ENCODE data around the gene PPARG. TPM values are rescaled to one million over a fixed set of nuclear protein-coding genes. Genes with fewer than 3 reads are reported as not detected.
"Not testable (repeated sequence)": the region's sequence is repeated elsewhere in the genome, so short reads cannot be mapped to it uniquely, and the experiment has no call there.

Gene PPARG
- total and polyA plus RNA-seq, 2 donors = 18.6 to 62.9 TPM

DNA sequence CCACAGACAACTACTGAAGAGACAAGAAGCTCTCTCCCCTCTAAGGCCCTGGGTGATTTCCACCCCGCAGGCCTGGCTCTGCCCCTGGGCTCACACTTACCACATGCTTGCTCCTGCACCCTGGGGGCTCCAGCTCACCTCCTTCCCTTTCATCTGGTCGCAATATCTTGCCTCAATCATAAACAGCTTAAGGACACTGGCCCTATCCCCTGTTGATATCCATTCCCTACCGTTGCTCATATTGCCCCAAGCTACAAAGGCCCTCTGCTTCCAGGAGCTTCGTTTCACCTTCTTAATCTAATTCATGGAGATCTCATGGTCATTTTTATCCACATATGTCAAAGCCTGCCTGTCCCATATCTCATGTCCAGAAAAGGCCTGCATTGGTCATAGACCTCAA lies 149.4 kb downstream of the PPARG start:
- 81% methylated on average over 4 of the region's 4 CpGs for WGBS

GRCh38 chr3:12439161-12439940 lies 150.5 kb downstream of the PPARG start:
- WGBS = 80% methylated on average over 11 of the region's 11 CpGs
- no peak for DNase-seq (ENCODE audit: extremely low spot score)
- Histone ChIP-seq H3K4me1 (ENCODE audit: insufficient read depth) (no peaks in the 10 kb centered on the region), H3K4me3 (ENCODE audit: low read depth, low read length) (no peak overlapping the region), H3K36me3 (ENCODE audit: insufficient read depth) (no peaks in the 10 kb centered on the region), H3K27ac (ENCODE audit: low read depth) (no peak overlapping the region)

More for the DNA sequence above, 149.4 kb downstream of the PPARG start:
- DNase-seq (ENCODE audit: extremely low spot score) = no peak
- Histone ChIP-seq H3K27ac (ENCODE audit: low read depth) (no peak overlapping the region), H3K4me1 (ENCODE audit: insufficient read depth) (no peaks in the 10 kb centered on the region), H3K36me3 (ENCODE audit: insufficient read depth) (no peaks in the 10 kb centered on the region), H3K4me3 (ENCODE audit: low read depth, low read length) (no peak overlapping the region)

DNA sequence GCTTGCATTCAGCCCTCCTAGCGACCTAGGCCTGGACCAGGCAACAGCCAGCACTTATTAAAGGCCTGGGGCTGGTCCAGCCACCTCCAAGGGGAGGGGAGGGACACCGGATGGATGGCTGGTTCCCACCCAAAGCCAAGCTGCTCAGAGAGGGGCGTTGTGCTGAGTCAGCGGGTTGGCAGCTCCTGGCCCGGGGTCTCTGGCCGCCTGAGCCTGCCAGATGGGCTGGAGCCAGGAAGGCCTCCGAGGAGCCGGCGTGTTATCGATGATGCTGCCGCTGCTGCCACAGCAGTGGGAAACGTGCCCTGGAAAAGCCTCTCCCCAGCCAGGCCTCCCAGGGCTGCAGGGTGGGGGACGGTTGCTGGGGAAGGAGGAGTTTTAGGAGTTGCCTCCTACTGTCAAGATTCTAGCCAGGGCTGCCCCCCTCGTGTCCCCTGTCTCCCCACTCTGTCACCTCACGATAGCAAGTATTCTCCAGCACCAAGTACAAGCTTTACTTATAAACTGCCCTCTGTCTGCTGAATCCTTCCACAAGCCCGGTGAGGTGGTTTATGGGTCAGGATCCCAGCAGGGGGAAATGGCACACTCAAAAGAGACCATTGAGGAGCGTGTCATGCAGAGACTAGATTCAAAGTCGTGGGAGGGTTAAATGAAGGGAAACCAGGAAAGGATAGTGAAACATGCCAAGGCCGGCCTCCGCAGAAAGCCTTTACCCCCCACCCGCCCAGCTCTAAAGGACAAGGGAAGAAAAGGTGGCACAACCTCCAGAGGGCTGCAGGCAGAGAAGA lies 152.3 kb downstream of the PPARG start:
- no peak overlapping the region for H3K4me3 ChIP-seq (ENCODE audit: low read depth, low read length)
- no peak overlapping the region for H3K27ac ChIP-seq (ENCODE audit: low read depth)
- DNase-seq (ENCODE audit: extremely low spot score) = no peak
- H3K4me1 ChIP-seq (ENCODE audit: insufficient read depth) = no peaks in the 10 kb centered on the region
- H3K36me3 ChIP-seq (ENCODE audit: insufficient read depth) = no peaks in the 10 kb centered on the region
- 26% methylated on average over 21 of the region's 21 CpGs for WGBS

GRCh38 chr3:12442654-12443501 lies 154.0 kb downstream of the PPARG start:
- no peak for DNase-seq (ENCODE audit: extremely low spot score)
- no peak overlapping the region for H3K4me3 ChIP-seq (ENCODE audit: low read depth, low read length)
- H3K36me3 ChIP-seq (ENCODE audit: insufficient read depth) = no peaks in the 10 kb centered on the region
- no peaks in the 10 kb centered on the region for H3K4me1 ChIP-seq (ENCODE audit: insufficient read depth)
- WGBS = 73% methylated on average over 20 of the region's 20 CpGs
- H3K27ac ChIP-seq (ENCODE audit: low read depth) = peak overlapping the region; percentile 51

- H3K36me3 ChIP-seq (ENCODE audit: insufficient read depth) = no peaks in the 10 kb centered on the region
- no peaks in the 10 kb centered on the region for H3K4me1 ChIP-seq (ENCODE audit: insufficient read depth)
- DNase-seq (ENCODE audit: extremely low spot score) = no peak
- 93% methylated on average over 10 of the region's 10 CpGs for WGBS
- H3K27ac ChIP-seq (ENCODE audit: low read depth) = peak overlapping the region; percentile 65
- H3K4me3 ChIP-seq (ENCODE audit: low read depth, low read length) = no peak overlapping the region
These were observed 155.1 kb downstream of the PPARG start for GRCh38 chr3:12443781-12444522.

- Histone ChIP-seq H3K4me3 (ENCODE audit: low read depth, low read length) (no peak overlapping the region), H3K27ac (ENCODE audit: low read depth) (peak overlapping the region; percentile 65), H3K4me1 (ENCODE audit: insufficient read depth) (no peaks in the 10 kb centered on the region), H3K36me3 (ENCODE audit: insufficient read depth) (no peaks in the 10 kb centered on the region)
- WGBS = 57% methylated on average over 24 of the region's 24 CpGs
- DNase-seq (ENCODE audit: extremely low spot score) = peak; percentile 82
These were observed 156.0 kb downstream of the PPARG start for GRCh38 chr3:12444582-12445471.

GRCh38 chr3:12445523-12446240 lies 156.8 kb downstream of the PPARG start:
- H3K36me3 ChIP-seq (ENCODE audit: insufficient read depth) = no peaks in the 10 kb centered on the region
- H3K4me1 ChIP-seq (ENCODE audit: insufficient read depth) = no peaks in the 10 kb centered on the region
- peak overlapping the region; percentile 60 for H3K27ac ChIP-seq (ENCODE audit: low read depth)
- no peak for DNase-seq (ENCODE audit: extremely low spot score)
- 92% methylated on average over 8 of the region's 8 CpGs for WGBS
- no peak overlapping the region for H3K4me3 ChIP-seq (ENCODE audit: low read depth, low read length)

DNA sequence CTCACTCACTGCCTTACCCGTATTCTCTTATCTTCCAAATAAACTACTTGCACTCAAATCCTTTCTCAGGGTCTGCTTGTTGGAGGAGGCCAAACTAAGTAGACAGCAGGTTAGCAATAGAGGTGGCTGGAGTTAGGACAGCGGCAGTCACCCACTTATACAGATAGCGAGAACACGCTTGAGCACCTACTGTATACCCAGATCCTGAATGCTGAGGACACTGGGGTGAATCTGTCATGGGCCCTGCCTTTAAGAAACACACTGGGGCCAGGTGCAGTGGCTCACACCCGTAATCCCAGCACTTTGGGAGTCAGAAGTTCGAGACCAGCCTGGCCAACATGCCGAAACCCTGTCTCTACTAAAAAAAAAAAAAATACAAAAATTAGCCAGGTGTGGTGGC lies 157.4 kb downstream of the PPARG start:
- H3K27ac ChIP-seq (ENCODE audit: low read depth) = no peak overlapping the region
- no peaks in the 10 kb centered on the region for H3K4me1 ChIP-seq (ENCODE audit: insufficient read depth)
- WGBS = 91% methylated on average over 7 of the region's 7 CpGs
- no peak for DNase-seq (ENCODE audit: extremely low spot score)
- H3K4me3 ChIP-seq (ENCODE audit: low read depth, low read length) = no peak overlapping the region
- H3K36me3 ChIP-seq (ENCODE audit: insufficient read depth) = no peaks in the 10 kb centered on the region

DNA sequence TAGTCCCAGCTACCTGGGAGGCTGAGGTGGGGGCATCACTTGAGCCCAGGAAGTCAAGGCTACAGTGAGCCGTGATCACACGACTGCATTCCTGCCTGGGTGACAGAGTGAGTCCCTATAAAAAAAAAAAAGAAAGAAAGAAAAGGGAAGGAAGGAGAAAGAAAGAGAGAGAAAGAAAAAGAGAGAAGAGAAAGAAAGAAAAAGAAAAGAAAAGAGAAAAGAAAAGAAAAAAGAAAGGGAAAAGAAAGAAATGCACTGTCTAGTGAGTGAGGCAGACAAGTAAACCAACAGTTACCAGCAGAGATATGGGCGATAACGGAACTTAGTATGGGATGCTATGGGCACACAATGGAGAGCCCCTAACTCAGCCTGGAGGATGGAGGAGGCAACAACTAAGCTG lies 158.2 kb downstream of the PPARG start:
- DNase-seq (ENCODE audit: extremely low spot score) = no peak

DNA sequence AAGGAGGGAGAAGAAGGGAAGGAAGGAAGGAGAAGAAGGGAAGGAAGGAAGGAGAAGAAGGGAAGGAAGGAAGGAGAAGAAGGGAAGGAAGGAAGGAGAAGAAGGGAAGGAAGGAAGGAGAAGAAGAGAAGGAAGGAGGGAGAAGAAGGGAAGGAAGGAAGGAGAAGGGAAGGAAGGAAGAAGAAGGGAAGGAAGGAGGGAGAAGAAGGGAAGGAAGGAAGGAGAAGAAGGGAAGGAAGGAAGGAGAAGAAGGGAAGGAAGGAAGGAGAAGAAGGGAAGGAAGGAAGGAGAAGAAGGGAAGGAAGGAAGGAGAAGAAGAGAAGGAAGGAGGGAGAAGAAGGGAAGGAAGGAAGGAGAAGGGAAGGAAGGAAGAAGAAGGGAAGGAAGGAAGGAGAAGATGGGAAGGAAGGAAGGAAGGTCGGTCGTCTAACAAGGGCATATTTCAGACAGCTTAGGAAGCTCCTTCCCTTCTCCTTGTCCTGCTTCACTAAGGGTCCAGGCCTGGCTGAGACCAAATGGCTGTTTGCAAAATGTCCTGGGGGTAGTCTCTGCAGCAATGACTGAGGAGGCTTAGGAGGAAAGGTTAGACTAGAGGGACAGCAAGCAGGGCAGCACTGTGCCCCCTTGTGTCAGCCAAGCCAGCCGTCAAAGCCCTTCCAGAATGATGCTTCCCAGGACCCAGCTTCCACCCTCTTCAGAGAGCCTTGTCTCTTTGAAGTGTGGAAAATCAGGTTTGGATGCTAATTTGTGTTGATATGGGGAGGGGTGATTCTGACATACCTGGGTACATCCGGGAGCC lies 159.7 kb downstream of the PPARG start:
- not testable (repeated sequence) for DNase-seq (ENCODE audit: extremely low spot score); H3K4me3 ChIP-seq (ENCODE audit: low read depth, low read length); H3K27ac ChIP-seq (ENCODE audit: low read depth); H3K4me1 ChIP-seq (ENCODE audit: insufficient read depth); H3K36me3 ChIP-seq (ENCODE audit: insufficient read depth)
- 79% methylated on average over 4 of the region's 4 CpGs for WGBS

More for the DNA sequence above, 158.2 kb downstream of the PPARG start:
- Histone ChIP-seq H3K4me1 (ENCODE audit: insufficient read depth) (no peaks in the 10 kb centered on the region), H3K4me3 (ENCODE audit: low read depth, low read length) (no peak overlapping the region), H3K36me3 (ENCODE audit: insufficient read depth) (no peaks in the 10 kb centered on the region), H3K27ac (ENCODE audit: low read depth) (no peak overlapping the region)
- 90% methylated on average over 4 of the region's 4 CpGs for WGBS

All from urinary bladder (tissue), 4 donors.